T-helper 2 cell (primary cell): Measurements from ENCODE around the gene TTC28.

Source experiments
- DNase-seq, 5 experiments: peaks; one replicate each; pipeline versions ENCODE4 v3.0.0 to v3.0.0-alpha.2; 2012 to 2022

Gene TTC28

DNA sequence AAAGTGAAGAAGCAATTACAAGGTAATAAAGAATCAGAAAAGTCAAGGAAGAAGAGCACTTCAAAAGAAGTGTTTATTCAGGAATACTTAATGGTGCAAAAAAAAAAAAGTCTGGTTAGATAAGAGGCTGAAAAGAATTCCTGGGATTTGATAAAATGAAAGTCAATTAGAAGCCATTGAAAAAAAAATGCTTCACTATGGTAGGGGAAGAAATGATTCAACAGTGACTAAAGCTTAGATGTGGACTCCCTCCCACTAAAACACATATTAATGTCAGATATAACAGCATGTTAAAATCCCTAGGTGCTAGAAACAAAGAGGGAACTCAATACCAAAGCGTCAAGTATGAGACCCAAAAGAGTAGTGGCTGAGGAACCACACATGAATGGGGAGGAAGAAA lies 425.2 kb downstream of the TTC28 start:
- no peak for DNase-seq

DNA sequence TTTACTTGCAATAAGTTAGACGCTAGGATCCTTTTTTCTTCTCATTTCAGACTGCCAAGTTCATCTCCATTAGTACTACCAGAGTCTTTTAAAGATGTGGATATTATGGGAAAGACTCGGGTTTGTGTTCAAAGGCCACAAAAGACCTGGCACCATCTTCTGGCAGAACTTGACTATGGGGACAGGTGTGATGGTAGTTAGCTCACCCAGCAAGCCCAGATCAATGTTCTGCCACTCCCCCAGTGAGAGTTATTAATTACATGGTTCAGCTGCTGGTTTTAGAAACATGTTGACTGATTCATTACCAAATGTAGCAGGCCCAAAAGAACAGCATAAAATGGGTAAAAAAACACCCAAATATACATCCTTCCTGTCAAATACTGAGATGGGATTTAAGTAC lies 427.1 kb downstream of the TTC28 start:
- no peak for DNase-seq

DNA sequence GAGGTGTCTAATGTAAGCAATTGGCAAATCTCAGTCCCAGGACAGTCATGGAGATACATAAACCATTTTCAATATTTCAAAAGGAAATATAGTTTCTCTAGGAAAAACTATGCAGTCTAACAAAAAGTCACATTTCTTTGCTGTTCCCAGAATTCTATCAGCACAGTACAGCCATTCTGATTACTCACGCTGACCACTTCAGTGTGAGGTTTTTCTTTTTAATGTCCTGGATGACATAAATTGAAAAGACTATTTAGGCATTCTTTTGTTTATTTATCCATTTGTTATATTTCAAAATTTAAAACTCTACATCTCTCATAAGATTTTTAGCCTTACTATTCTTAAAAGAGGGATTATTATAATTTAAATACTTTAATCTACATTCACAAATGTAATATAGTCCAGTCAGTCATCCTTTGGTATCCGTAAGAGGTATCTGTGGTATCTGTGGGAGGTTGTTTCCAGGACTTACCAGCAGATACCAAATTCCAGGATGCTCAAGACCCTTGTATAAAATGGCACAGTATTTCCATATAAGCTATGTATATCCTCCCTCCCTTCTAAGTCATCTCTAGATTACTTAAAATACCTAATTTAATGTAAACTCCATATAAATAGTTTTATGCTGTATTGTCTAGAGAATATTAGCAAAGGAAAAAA lies 429.5 kb downstream of the TTC28 start:
- DNase-seq: no peak

GRCh38 chr22:28249402-28249801 lies 430.2 kb downstream of the TTC28 start:
- no peak for DNase-seq

DNA sequence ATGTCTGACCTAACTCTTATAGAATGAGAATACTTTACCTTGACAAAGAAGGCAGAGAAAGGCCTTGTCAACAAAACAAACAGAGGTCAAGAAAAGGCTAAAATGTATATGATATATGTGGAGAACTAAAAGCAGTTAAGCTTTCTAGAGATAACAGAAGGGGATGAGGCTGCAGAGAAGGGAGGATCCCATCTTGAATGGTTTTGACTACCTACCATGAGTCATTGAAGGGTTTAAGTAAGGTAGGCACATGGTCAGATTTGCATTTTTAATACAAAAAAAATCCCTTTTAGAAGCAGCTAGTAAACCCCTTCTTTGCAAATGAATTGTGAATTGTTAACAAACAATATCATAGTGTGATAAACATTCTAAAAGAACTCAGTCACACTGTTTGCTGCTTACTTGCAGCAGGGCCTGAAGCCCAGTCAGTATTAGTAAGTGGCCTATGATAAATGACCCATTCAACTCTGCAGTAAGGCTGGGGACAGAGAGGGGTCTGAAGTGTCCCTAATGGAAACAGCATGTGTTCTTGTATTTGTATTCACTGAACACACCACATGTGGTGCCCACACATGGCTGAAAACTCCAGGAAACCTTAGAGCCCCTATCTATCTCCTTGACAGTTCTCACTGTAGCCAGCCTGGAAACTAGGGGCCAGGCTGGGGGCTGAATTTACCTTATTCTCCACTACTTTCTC lies 431.8 kb downstream of the TTC28 start:
- DNase-seq: no peak

DNA sequence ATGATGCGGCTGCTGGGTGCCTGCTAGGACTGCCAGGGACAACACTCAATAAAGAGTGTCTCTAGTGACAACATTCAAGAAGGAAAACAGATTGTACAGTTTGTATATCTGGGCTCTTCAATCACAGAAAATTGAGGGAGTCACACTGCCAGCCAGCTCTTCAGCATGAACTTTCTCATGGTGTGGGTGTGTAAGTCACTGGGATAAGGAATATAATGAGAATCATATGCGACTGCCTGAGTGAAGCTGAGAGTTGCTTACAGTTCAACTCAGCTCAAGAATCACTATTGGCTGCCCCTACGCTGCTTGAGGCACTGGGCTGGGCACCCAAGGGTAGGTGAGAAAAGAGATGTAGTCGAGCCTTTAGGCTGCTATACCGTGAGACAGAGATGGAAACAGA lies 432.5 kb downstream of the TTC28 start:
- DNase-seq: no peak

DNA sequence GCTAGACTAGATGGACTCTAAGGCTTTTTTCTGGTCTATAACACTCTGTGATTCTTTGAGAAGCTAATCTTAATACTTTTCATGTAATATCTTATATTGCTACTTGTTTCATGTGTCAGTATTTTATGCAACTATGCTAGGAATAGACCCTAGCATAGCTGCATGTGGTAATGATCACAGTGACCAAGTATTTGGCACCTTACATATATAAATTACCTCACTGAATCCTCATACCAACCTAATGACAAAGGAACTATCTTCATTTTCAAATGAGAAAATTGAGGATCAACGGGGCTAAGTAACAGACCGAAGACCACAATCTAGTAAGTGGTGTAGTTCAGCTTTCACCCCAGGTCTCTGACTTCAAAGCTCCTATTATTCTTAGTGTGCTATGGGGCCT lies 433.2 kb downstream of the TTC28 start:
- DNase-seq: no peak

- DNase-seq: no peak
These were observed 433.9 kb downstream of the TTC28 start for GRCh38 chr22:28245579-28246224.

DNA sequence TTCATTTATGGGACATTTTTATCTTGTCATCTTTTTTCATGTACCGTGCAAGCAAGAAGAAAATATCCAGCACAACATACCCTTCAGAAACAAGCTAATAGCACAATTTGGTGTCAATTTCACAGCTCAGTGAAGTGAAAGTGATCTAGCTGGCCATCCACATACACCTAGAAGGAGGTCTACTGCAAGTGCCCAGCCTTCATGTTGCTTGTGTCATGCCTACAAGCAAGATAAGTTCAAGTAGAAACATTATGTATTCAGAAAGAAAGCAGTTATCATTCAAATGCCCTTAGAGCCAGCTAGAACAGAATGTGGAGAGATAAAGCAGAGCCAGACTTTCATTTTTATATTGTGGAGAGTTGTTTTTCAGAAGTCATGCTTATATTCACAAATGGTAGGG lies 434.9 kb downstream of the TTC28 start:
- DNase-seq: no peak

DNA sequence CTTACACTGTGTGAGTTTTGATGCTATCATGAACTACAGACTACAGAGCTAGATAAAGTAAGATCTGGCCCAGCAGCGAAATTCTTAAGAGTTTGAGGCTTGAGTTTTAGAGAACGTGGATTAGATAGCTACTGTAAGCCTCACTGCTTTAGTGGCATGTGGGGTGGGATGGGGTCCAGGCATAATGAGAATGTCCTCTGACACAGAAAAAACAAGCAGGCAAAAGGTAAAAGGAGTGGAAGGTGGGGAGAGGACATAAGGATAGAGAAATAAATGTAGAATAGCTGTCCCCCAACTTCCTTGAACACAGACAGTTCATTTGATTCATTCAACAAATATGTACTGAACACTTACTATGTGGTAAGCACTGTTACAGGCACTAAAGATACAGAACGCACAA lies 436.1 kb downstream of the TTC28 start:
- DNase-seq: no peak

DNA sequence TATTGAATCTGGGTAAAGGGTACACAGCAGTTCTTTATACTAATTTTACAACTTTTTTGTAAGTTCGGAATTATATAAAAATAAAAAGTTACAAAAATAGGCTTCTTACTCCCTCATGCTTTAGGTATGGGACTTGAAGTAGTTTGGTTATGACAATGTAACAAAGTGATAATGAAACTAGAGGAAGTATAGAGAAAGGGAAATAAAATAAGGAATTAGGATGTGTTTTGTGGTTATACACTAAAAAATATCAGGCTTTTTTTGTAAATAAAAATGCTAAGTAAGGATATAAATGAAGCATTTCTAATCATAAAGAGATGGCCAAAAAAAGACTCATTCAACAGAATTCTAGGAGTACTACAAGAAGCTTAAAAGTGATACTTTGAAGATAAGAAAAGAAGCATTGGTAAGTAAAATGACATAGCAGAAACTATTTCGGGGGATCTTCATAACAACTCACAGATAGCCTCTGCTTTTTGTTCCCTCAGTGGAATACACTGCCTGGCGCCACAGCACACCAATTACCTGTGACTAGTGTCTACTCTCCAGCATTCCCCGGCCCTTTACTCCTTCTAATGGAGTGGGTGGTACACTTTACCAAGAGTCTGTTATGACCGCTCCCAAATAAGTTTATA lies 437.9 kb downstream of the TTC28 start:
- DNase-seq: no peak

DNA sequence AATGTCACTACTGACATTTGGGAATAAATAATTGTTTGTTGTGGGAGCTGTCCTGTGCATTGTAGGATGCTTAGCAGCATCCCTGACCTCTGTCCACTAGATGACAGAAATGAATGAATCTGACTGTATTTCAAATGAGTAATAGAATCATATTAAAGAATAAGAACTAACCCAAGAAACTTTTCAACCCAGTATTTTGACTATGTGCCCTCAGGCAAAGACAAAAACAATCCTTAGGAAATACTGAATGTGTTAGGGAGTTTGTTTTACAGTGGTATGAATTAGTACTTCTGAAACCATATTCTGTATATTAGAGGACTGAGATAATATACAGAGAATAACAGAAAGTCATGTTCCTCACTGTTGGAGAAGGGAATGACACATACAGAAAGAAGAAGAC lies 439.7 kb downstream of the TTC28 start:
- DNase-seq: no peak

DNA sequence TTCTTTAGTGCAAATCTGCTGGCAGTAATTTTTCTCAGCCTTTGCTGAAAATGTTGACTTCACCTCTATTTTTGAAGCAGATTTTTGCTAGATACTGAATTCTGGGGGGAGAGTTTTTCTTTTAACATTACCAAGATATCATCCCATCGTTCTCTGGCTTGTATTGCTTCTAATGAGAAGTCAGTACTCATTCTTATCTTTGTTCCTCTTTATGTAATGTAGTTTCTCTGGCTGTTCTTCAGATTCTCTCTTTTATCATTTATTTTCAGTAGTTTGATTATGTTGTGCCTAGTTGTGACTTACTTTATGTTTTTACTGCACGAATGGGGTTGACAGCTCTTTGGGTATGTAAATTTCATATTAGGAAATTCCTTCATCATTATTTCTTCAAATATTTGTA lies 441.9 kb downstream of the TTC28 start:
- no peak for DNase-seq

- DNase-seq: no peak
These were observed 442.5 kb downstream of the TTC28 start for GRCh38 chr22:28237112-28237511.

DNA sequence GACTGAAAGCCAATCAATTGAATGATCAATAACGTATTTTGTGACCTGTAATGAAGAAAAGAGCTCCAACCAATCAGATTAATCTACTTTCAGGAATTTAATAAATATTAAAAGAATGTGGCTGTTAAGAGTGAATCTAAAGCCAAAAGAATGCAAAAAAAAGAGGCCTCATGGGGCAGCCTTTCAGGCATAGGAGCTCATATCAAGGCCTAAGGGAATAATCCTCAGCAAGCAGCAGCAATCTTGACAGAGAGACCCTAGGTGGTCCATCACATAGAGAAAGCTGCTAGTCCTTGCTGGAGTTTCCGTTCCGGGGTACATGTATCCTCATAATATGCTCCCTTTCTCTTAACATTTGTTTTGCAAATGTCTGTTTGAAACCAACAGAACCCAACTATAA lies 447.4 kb downstream of the TTC28 start:
- no peak for DNase-seq

DNA sequence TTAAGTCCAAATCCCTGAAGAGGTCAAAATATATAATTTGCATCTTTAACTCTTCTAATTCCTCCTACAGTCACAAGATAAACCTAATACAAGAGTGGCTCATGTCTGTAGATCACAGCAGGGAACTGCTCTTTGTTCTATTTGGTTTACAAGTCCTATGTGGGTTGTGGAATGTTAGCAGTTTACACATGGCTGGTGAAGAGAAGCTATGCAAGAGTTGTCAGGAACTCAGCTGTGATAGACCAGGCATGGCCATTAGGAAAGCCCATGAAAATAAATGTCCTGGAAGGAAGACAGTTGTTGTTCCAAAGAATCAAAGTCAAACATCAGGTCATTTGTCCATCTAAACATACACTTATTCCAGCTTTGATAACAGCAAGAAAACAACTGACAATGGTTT lies 448.2 kb downstream of the TTC28 start:
- DNase-seq: no peak

DNA sequence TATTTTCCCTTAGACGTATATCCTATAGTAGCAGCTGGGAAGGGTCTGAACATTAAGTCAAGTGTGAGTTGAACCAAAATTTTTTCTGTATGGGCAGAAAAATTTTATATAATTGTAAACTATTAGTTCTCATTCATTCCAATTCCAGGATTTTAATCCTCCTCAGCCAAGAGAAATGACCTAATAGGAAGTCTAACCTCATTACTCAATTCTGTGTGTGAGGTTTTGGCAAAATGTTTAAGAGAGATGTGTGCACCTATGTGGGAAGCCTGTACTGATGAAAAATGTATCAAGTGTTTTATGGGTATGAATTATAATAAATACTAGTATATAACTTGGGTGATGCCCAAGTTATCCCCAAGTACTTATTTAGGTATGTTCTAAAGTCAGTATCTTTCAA lies 449.0 kb downstream of the TTC28 start:
- DNase-seq: no peak

- no peak for DNase-seq
These were observed 449.8 kb downstream of the TTC28 start for GRCh38 chr22:28229566-28230485.

DNA sequence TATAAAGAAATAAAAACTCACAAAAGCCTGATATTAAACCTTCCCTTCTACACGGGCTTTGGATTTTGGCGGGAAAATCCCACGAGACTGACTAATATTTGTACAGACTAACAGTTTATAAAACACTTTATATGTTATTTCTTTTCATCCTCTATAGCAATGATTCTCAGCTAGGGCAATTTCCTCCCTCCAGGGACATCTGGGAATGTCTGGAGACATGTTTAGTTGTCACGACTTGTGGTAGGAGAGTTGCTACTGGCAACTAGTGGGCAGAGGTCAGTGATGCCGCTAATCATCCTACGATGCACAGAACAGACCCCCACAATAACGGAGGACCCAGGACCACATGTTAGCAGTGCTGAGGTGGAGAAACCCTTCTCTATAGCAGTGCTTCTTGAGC lies 455.8 kb downstream of the TTC28 start:
- DNase-seq: no peak

GRCh38 chr22:28222976-28223745 lies 456.5 kb downstream of the TTC28 start:
- DNase-seq: no peak

DNA sequence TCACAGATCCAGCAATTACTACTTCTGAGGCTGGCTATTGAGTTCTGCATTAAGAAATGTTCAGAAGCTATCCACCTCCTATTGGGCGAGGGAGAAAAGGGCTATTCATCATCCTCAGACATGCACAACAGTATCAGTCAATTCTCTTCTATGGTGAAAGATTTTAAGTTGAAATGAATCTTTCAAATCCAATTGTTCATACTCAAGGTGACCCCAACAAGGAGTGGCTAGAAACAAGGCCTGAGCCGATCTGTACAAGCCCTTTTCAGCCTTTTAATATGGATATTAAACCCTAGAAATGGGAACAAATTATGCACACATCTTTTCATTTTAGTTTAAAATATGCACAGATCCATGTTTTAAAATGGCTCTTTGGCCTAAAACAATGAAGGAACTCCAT lies 457.1 kb downstream of the TTC28 start:
- DNase-seq: no peak

DNA sequence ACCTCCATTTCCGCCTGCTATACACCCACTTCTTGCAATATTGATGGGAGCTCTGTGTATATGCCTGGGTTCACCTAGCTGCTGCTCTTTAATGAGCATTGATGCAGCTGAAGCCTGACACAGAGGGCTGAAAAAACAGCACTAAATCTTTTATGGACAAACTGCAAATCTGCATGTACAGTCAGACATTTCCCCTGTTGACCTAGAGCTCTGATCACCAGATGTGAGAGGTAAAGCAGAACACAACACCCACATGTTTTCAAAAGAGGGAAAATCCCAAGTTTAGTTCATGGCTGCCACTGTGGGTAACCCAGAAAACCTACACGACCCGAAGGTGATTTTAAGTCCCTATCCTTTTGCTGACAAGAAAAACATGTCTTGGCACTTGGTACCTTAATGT lies 457.6 kb downstream of the TTC28 start:
- DNase-seq: no peak
